GM12878 (cell line): ENCODE measurements around the gene NLRP6. TPM values are rescaled to one million over a fixed set of nuclear protein-coding genes. Genes with fewer than 3 reads are reported as not detected.

Experiments
- ATF7 ChIP-seq: fragments of 450-650 bp; IDR thresholded peaks from 2 replicates; pipeline ENCODE4 v1.6.1; 2016; ENCODE audit warnings: low read depth, mild to moderate bottlenecking
- BMI1 ChIP-seq: fragments of 450-650 bp; IDR thresholded peaks from 2 replicates; pipeline ENCODE4 v1.6.1; 2016; ENCODE audit warnings: mild to moderate bottlenecking, moderate library complexity, borderline replicate concordance
- ESRRA ChIP-seq: IDR thresholded peaks from 2 replicates; pipeline ENCODE4 v1.6.1; 2012; ENCODE audit warnings: mild to moderate bottlenecking, low read length, improper control_type of control experiment
- GATAD2B ChIP-seq: fragments of 450-650 bp; conservative IDR thresholded peaks from 2 replicates; pipeline ENCODE4 v1.6.1; 2017; ENCODE audit warnings: low read depth, mild to moderate bottlenecking, moderate library complexity
- HDAC6 ChIP-seq: fragments of 200-600 bp; sonication (generic); IDR thresholded peaks from one replicate; pipeline ENCODE4 v1.8.0; 2017; ENCODE audit warnings: antibody characterized with exemption; ENCODE audit not compliant: unreplicated experiment
- LARP7 ChIP-seq: fragments of 450-650 bp; IDR thresholded peaks from 2 replicates; pipeline ENCODE4 v1.6.1; 2017; ENCODE audit warnings: mild to moderate bottlenecking
- POLR2A ChIP-seq: IDR thresholded peaks from 2 replicates; pipeline ENCODE4 v1.6.1; 2011; ENCODE audit warnings: low read depth, mild to moderate bottlenecking, low read length
- POU2F2 ChIP-seq: IDR thresholded peaks from 3 replicates; pipeline ENCODE4 v1.6.1; 2011; ENCODE audit warnings: low read depth, mild to moderate bottlenecking, low read length, borderline replicate concordance
- STAT1 ChIP-seq: fragments of 450-650 bp; conservative IDR thresholded peaks from 2 replicates; pipeline ENCODE4 v1.6.1; 2014; ENCODE audit warnings: antibody characterized with exemption, mild to moderate bottlenecking
- TCF7 ChIP-seq: IDR thresholded peaks from 2 replicates; pipeline ENCODE4 v1.6.1; 2014; ENCODE audit warnings: antibody characterized with exemption, borderline replicate concordance
- ZBED1 ChIP-seq: IDR thresholded peaks from 2 replicates; pipeline ENCODE4 v1.6.1; 2016; ENCODE audit warnings: borderline replicate concordance
- ZNF207 ChIP-seq: fragments of 450-650 bp; IDR thresholded peaks from 2 replicates; pipeline ENCODE4 v1.6.1; 2014; ENCODE audit warnings: antibody characterized with exemption, mild to moderate bottlenecking, borderline replicate concordance
- ZNF622 ChIP-seq: fragments of 450-650 bp; IDR thresholded peaks from 2 replicates; pipeline ENCODE4 v1.6.1; 2017; ENCODE audit warnings: mild to moderate bottlenecking, inconsistent platforms
- polyA plus RNA-seq, 11 experiments: library from polyadenylated mRNA; depleted of rRNA in 4 of 11; unstranded in 6 of 11; stranded (reverse) in 5 of 11; fragments of >200 nt; fragmentation: Nextera tagmentation in 4 of 11; fragmentation: Illumina TruSeq in 1 of 11; extraction: Ambion mirVana in 4 of 11; extraction: Trizol in 1 of 11; gene quantifications; 1 replicate in 1 of 11; 2 replicates in 10 of 11; pipeline versions ENCODE4 v1.2.1 to v1.2.3, GENCODE V29; 2011 to 2016; ENCODE audit warnings: inconsistent platforms in 2 of 11, missing spikeins in 2 of 11, low read depth in 1 of 11
- total RNA-seq, 4 experiments: library from RNA; depleted of rRNA in 3 of 4; stranded (reverse); fragments of >200 nt in 3 of 4; fragmentation: Illumina TruSeq in 1 of 4; extraction: Trizol in 1 of 4; gene quantifications; 2 replicates each; pipeline versions ENCODE4 v1.2.1 to v1.2.3, GENCODE V29; 2013 to 2021
- TF ChIP-seq, protein P1 (sequence below): IDR thresholded peaks from 2 replicates; pipeline ENCODE4 v1.6.1; 2012; ENCODE audit warnings: mild to moderate bottlenecking, low read depth, low read length
- TF ChIP-seq, protein P2 (sequence below): fragments of 150-350 bp; IDR thresholded peaks from 2 replicates; pipeline ENCODE4 v1.6.1; 2016; ENCODE audit warnings: low read depth, low read length
- TF ChIP-seq, protein P3 (sequence below): fragments of 450-650 bp; IDR thresholded peaks from 2 replicates; pipeline ENCODE4 v1.6.1; 2017; ENCODE audit warnings: mild to moderate bottlenecking, moderate library complexity
- TF ChIP-seq, protein P4 (sequence below): IDR thresholded peaks from 2 replicates; pipeline ENCODE4 v1.6.1; 2011; ENCODE audit warnings: mild to moderate bottlenecking, low read depth, low read length, moderate library complexity; ENCODE audit not compliant: insufficient replicate concordance

NLRP6 gene
- total and polyA plus RNA-seq, 10 of the 15 experiments (the other 5 are each of a cell fraction or from before 2014, with no cell fraction given), result 0.03 to 0.11 TPM; not detected in 8

DNA sequence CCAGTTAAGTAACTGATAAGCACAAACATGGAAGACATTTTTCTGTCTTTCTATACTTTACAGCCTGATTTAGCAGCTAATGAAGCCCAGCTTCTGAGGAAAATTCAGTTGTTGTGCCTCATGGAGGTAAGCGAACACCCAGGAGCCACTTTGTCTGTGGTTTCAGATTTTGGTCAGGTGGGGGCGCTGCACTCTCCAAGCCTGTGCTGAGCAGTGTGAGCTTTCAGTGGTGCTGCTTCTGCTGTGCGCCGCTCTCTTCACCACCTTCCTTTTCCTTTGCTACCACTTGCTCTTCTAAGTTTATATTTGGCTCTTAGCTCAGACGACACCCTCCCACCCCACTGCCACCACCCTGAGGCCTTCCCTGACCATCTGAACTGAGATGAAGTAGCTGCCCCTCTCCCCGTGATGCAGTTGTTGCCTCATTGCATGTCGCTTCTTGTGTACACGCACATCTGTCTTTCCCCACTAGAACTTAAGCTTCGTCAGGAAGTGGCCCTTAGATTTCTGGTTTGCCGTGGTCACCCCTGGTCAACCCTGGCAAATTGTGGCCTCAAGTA lies 27.4 kb upstream of the NLRP6 start (continued):
- TF ChIP-seq, protein P1, sequence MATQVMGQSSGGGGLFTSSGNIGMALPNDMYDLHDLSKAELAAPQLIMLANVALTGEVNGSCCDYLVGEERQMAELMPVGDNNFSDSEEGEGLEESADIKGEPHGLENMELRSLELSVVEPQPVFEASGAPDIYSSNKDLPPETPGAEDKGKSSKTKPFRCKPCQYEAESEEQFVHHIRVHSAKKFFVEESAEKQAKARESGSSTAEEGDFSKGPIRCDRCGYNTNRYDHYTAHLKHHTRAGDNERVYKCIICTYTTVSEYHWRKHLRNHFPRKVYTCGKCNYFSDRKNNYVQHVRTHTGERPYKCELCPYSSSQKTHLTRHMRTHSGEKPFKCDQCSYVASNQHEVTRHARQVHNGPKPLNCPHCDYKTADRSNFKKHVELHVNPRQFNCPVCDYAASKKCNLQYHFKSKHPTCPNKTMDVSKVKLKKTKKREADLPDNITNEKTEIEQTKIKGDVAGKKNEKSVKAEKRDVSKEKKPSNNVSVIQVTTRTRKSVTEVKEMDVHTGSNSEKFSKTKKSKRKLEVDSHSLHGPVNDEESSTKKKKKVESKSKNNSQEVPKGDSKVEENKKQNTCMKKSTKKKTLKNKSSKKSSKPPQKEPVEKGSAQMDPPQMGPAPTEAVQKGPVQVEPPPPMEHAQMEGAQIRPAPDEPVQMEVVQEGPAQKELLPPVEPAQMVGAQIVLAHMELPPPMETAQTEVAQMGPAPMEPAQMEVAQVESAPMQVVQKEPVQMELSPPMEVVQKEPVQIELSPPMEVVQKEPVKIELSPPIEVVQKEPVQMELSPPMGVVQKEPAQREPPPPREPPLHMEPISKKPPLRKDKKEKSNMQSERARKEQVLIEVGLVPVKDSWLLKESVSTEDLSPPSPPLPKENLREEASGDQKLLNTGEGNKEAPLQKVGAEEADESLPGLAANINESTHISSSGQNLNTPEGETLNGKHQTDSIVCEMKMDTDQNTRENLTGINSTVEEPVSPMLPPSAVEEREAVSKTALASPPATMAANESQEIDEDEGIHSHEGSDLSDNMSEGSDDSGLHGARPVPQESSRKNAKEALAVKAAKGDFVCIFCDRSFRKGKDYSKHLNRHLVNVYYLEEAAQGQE, result no peak
- no peak for TF ChIP-seq HDAC6
- TF ChIP-seq STAT1, result no peak
- no peak for TF ChIP-seq ESRRA
- TF ChIP-seq, protein P2, sequence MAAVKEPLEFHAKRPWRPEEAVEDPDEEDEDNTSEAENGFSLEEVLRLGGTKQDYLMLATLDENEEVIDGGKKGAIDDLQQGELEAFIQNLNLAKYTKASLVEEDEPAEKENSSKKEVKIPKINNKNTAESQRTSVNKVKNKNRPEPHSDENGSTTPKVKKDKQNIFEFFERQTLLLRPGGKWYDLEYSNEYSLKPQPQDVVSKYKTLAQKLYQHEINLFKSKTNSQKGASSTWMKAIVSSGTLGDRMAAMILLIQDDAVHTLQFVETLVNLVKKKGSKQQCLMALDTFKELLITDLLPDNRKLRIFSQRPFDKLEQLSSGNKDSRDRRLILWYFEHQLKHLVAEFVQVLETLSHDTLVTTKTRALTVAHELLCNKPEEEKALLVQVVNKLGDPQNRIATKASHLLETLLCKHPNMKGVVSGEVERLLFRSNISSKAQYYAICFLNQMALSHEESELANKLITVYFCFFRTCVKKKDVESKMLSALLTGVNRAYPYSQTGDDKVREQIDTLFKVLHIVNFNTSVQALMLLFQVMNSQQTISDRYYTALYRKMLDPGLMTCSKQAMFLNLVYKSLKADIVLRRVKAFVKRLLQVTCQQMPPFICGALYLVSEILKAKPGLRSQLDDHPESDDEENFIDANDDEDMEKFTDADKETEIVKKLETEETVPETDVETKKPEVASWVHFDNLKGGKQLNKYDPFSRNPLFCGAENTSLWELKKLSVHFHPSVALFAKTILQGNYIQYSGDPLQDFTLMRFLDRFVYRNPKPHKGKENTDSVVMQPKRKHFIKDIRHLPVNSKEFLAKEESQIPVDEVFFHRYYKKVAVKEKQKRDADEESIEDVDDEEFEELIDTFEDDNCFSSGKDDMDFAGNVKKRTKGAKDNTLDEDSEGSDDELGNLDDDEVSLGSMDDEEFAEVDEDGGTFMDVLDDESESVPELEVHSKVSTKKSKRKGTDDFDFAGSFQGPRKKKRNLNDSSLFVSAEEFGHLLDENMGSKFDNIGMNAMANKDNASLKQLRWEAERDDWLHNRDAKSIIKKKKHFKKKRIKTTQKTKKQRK, result no peak
- TF ChIP-seq ZNF207, result no peak
- TF ChIP-seq, protein P3, sequence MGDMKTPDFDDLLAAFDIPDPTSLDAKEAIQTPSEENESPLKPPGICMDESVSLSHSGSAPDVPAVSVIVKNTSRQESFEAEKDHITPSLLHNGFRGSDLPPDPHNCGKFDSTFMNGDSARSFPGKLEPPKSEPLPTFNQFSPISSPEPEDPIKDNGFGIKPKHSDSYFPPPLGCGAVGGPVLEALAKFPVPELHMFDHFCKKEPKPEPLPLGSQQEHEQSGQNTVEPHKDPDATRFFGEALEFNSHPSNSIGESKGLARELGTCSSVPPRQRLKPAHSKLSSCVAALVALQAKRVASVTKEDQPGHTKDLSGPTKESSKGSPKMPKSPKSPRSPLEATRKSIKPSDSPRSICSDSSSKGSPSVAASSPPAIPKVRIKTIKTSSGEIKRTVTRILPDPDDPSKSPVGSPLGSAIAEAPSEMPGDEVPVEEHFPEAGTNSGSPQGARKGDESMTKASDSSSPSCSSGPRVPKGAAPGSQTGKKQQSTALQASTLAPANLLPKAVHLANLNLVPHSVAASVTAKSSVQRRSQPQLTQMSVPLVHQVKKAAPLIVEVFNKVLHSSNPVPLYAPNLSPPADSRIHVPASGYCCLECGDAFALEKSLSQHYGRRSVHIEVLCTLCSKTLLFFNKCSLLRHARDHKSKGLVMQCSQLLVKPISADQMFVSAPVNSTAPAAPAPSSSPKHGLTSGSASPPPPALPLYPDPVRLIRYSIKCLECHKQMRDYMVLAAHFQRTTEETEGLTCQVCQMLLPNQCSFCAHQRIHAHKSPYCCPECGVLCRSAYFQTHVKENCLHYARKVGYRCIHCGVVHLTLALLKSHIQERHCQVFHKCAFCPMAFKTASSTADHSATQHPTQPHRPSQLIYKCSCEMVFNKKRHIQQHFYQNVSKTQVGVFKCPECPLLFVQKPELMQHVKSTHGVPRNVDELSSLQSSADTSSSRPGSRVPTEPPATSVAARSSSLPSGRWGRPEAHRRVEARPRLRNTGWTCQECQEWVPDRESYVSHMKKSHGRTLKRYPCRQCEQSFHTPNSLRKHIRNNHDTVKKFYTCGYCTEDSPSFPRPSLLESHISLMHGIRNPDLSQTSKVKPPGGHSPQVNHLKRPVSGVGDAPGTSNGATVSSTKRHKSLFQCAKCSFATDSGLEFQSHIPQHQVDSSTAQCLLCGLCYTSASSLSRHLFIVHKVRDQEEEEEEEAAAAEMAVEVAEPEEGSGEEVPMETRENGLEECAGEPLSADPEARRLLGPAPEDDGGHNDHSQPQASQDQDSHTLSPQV, result no peak
- no peak for TF ChIP-seq ZNF622
- TF ChIP-seq ZBED1, result no peak
- TF ChIP-seq ATF7, result no peak
- TF ChIP-seq POU2F2, result 0 out of 3 replicates have a peak, but pooled peaks have one; percentile 10
- no peak for TF ChIP-seq TCF7
- TF ChIP-seq, protein P4, sequence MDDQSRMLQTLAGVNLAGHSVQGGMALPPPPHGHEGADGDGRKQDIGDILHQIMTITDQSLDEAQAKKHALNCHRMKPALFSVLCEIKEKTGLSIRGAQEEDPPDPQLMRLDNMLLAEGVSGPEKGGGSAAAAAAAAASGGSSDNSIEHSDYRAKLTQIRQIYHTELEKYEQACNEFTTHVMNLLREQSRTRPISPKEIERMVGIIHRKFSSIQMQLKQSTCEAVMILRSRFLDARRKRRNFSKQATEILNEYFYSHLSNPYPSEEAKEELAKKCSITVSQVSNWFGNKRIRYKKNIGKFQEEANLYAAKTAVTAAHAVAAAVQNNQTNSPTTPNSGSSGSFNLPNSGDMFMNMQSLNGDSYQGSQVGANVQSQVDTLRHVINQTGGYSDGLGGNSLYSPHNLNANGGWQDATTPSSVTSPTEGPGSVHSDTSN, result no peak
- no peak for TF ChIP-seq BMI1
- TF ChIP-seq GATAD2B, result no peak
- TF ChIP-seq POLR2A, result no peak
- TF ChIP-seq LARP7, result no peak
